Ovary (tissue), 9 donors: ENCODE data around the gene SDR42E2. TPM values are rescaled to one million over a fixed set of nuclear protein-coding genes. Genes with fewer than 3 reads are reported as not detected.
"Not testable (repeated sequence)": the region's sequence is repeated elsewhere in the genome, so short reads cannot be mapped to it uniquely, and the experiment has no call there.

ENCODE experiments used
- DNase-seq, 5 donors: peaks; one replicate each; pipeline ENCODE4 v3.0.0-alpha.2; 2019 to 2020
- H3K27ac ChIP-seq, 2 donors: fragments of 200-600 bp; one replicate each; pipeline versions ENCODE4 v1.5.1 to v1.8.0; 2019 to 2022
- H3K27me3 ChIP-seq: fragments of 200-600 bp; one replicate; pipeline ENCODE4 v1.8.0; 2022
- H3K36me3 ChIP-seq: fragments of 200-600 bp; sonication (generic); one replicate; pipeline ENCODE4 v1.5.1; 2019
- H3K4me1 ChIP-seq: one replicate; pipeline ENCODE4 v1.8.1; 2013; ENCODE audit warnings: mild to moderate bottlenecking, moderate library complexity; ENCODE audit not compliant: insufficient read depth
- H3K4me3 ChIP-seq: fragments of 200-600 bp; sonication (generic); one replicate; pipeline ENCODE4 v1.5.1; 2017
- H3K9me3 ChIP-seq, 2 donors: fragments of 200-600 bp in 1 of 2; sonication (generic) in 1 of 2; one replicate each; pipeline versions ENCODE4 v1.5.1 to v1.8.1; 2013 to 2019; ENCODE audit warnings: mild to moderate bottlenecking in 1 of 2, moderate library complexity in 1 of 2
- CTCF ChIP-seq, 3 donors: fragments of 450-650 bp in 2 of 3; fragments of 200-600 bp in 1 of 3; IDR thresholded peaks; one replicate each; pipeline versions ENCODE4 v1.5.1 to v1.8.0; 2016 to 2022; ENCODE audit warnings: antibody characterized with exemption in 3 of 3, mild to moderate bottlenecking in 1 of 3
- EP300 ChIP-seq: sonication (generic); formaldehyde crosslinking; IDR thresholded peaks from one replicate; pipeline ENCODE4 v1.6.1; 2017; ENCODE audit warnings: antibody characterized with exemption
- POLR2A ChIP-seq: fragments of 450-650 bp; IDR thresholded peaks from one replicate; pipeline ENCODE4 v1.6.1; 2017; ENCODE audit warnings: antibody characterized with exemption, mild to moderate bottlenecking, moderate library complexity
- WGBS, 3 donors: extraction: QIAGEN DNeasy Blood & Tissue Kit in 1 of 3; methylation state at CpG; one replicate each; pipeline versions ENCODE4 v1.1.5 to v1.1.7; 2013 to 2017; 5-methylcytosine and 5-hydroxymethylcytosine counted together
- intact Hi-C, 4 donors: fragments of 100-400 bp; cut with DNase I; formaldehyde crosslinking; loops; one replicate each; pipeline versions ENCODE4 v1.11.0 to v1.15.1; 2022 to 2023
- polyA plus RNA-seq, 2 donors: library from polyadenylated mRNA; stranded (reverse); fragments of 200-250 nt in 1 of 2; fragments of 350-450 nt in 1 of 2; fragmentation: Illumina TruSeq in 1 of 2; extraction: RNeasy Lipid Tissue Mini Kit (QIAGEN cat#74804) in 1 of 2; gene quantifications; one replicate each; pipeline ENCODE4 v1.2.3, GENCODE V29; 2013 to 2014
- total RNA-seq, 7 donors: library from RNA; depleted of rRNA in 2 of 7; stranded (reverse); fragments of >200 nt in 2 of 7; fragmentation: NEBNext Ultra II Directional in 3 of 7; extraction: Animal tissue kit (Norgen Biotek cat#: 25700) in 3 of 7; gene quantifications; one replicate each; pipeline versions ENCODE4 v1.1.0 to v1.2.4, GENCODE V29; 2016 to 2023
- donor health status: DM: no; HTN: no; CAD: no; lungs with moderate emphysema.
- donor health status: DM: no; HTN: no; CAD: no.
- donor health status: Bipolar disorder and iron deficiency.
- donor health status: DM: yes; HTN: yes; CAD: no.
- donor health status: DM: no; HTN: no; CAD: no.
- donor health status: DM: yes; HTN: yes; CAD: no.

Gene SDR42E2
- total and polyA plus RNA-seq, 9 donors, result 0.05 to 1.1 (median 0.24) TPM; not detected in 3

GRCh38 chr16:22194707-22195444 lies 32.6 kb downstream of the SDR42E2 start:
- Histone ChIP-seq H3K27me3 (no peaks in the 10 kb centered on the region), H3K27ac (peak overlapping the region; percentile 23 to 32), H3K36me3 (no peaks in the 10 kb centered on the region), H3K4me3 (no peak overlapping the region), H3K4me1 (peaks cover 3% of the 10 kb centered on the region), H3K9me3 (no peaks in the 10 kb centered on the region)
- no peak for TF ChIP-seq POLR2A
- no peak for TF ChIP-seq EP300
- no peak for TF ChIP-seq CTCF (IDR thresholded peaks at IDR 0.05)
- 79 to 80% (median 79%) methylated on average over 9 of the region's 9 CpGs for WGBS, 3 donors
- intact Hi-C loops, result loop anchor here in 2 of 4 donors (5.0 kb wide), 1 partner anchor 102 kb away; the partner anchor contains the start of gene POLR3E (in 2 of the 2)
- peak in 1 of 5 donors; percentile 43 for DNase-seq

GRCh38 chr16:22195445-22195694 lies 33.1 kb downstream of the SDR42E2 start:
- H3K4me3 ChIP-seq, result no peak overlapping the region

GRCh38 chr16:22195695-22196558 lies 33.6 kb downstream of the SDR42E2 start:
- TF ChIP-seq CTCF (IDR thresholded peaks at IDR 0.05) (peak; percentile 88 to 93 (median 90)), EP300 (no peak), POLR2A (peak; percentile 43)
- Histone ChIP-seq H3K4me3 (peak overlapping the region; percentile 51), H3K4me1 (peaks cover 3% of the 10 kb centered on the region), H3K36me3 (no peaks in the 10 kb centered on the region), H3K27ac (peak overlapping the region; percentile 32 to 54), H3K27me3 (no peaks in the 10 kb centered on the region), H3K9me3 (no peaks in the 10 kb centered on the region)
- WGBS, 3 donors, result 1% methylated on average over 39 of the region's 39 CpGs
- intact Hi-C loops, result loop anchor here in 2 of 4 donors (5.0 kb wide), 1 partner anchor 101 kb away; the partner anchor contains the start of gene POLR3E (in 2 of the 2)
- peak; percentile 86 to 97 (median 94) for DNase-seq

More at GRCh38 chr16:22195445-22195694, 33.1 kb downstream of the SDR42E2 start:
- DNase-seq, result no peak
- Histone ChIP-seq H3K27ac (peak overlapping the region; percentile 23 to 32), H3K36me3 (no peaks in the 10 kb centered on the region), H3K9me3 (no peaks in the 10 kb centered on the region), H3K4me1 (peaks cover 3% of the 10 kb centered on the region), H3K27me3 (no peaks in the 10 kb centered on the region)
- TF ChIP-seq CTCF (IDR thresholded peaks at IDR 0.05) (no peak), POLR2A (no peak), EP300 (no peak)
- intact Hi-C loops, result loop anchor here in 2 of 4 donors (5.0 kb wide), 1 partner anchor 102 kb away; the partner anchor contains the start of gene POLR3E (in 2 of the 2)

GRCh38 chr16:22196559-22197168 lies 34.4 kb downstream of the SDR42E2 start:
- H3K4me1 ChIP-seq, H3K27me3 ChIP-seq, H3K27ac ChIP-seq, H3K9me3 ChIP-seq, H3K36me3 ChIP-seq: not testable (repeated sequence)
- peak in 1 of 5 donors; percentile 44 for DNase-seq
- intact Hi-C loops, result loop anchor here in 2 of 4 donors (5.0 kb wide), 1 partner anchor 101 kb away; the partner anchor contains the start of gene POLR3E (in 2 of the 2)
- 24 to 35% (median 31%) methylated on average over 20 of the region's 20 CpGs for WGBS, 3 donors
- H3K4me3 ChIP-seq, result peak overlapping the region; percentile 51
